OCI-LY1 (cell line): ENCODE measurements around the gene ETV5.

Source experiments
- H2AFZ ChIP-seq: fragments of 200-600 bp; sonication (generic), shearing (Covaris generic); 2 replicates; pipeline ENCODE4 v1.6.0; 2014; ENCODE audit warnings: antibody characterized with exemption, mild to moderate bottlenecking, low read length
- H3F3A ChIP-seq: fragments of 200-600 bp; sonication (generic), shearing (Covaris generic); 2 replicates; pipeline ENCODE4 v1.6.0; 2014; ENCODE audit warnings: mild to moderate bottlenecking, antibody characterized with exemption, low read length, moderate library complexity; ENCODE audit not compliant: insufficient read depth
- H3K27ac ChIP-seq: fragments of 200-600 bp; sonication (generic); 2 replicates; pipeline ENCODE4 v1.5.1; 2014; ENCODE audit warnings: low read length, mixed run types, mild to moderate bottlenecking, low read depth; ENCODE audit not compliant: poor library complexity, severe bottlenecking
- H3K27me3 ChIP-seq: fragments of 200-600 bp; sonication (generic); 2 replicates; pipeline ENCODE4 v1.6.0; 2014; ENCODE audit warnings: antibody characterized with exemption, mild to moderate bottlenecking, low read length, moderate library complexity; ENCODE audit not compliant: insufficient read depth
- H3K36me3 ChIP-seq: fragments of 200-600 bp; sonication (generic); 2 replicates; pipeline ENCODE4 v1.6.1; 2014; ENCODE audit warnings: mild to moderate bottlenecking, antibody characterized with exemption, low read length, moderate library complexity, mixed read lengths; ENCODE audit not compliant: insufficient read depth
- H3K4me1 ChIP-seq: fragments of 200-600 bp; sonication (generic); 2 replicates; pipeline ENCODE4 v1.5.1; 2014; ENCODE audit warnings: mild to moderate bottlenecking, low read length, moderate library complexity; ENCODE audit not compliant: insufficient read depth, severe bottlenecking
- H3K4me2 ChIP-seq: fragments of 200-600 bp; sonication (generic), shearing (Covaris generic); 2 replicates; pipeline ENCODE4 v1.6.1; 2014; ENCODE audit warnings: low read length
- H3K4me3 ChIP-seq: fragments of 200-600 bp; sonication (generic); 2 replicates; pipeline ENCODE4 v1.5.1; 2014; ENCODE audit warnings: low read length, low read depth, mild to moderate bottlenecking, mixed read lengths; ENCODE audit not compliant: poor library complexity, severe bottlenecking
- H3K79me2 ChIP-seq: fragments of 200-600 bp; shearing (Covaris generic); 2 replicates; pipeline ENCODE4 v1.6.1; 2016; ENCODE audit warnings: mixed run types, low read length, mixed read lengths; ENCODE audit not compliant: insufficient read depth
- H3K9ac ChIP-seq: fragments of 200-600 bp; sonication (generic), shearing (Covaris generic); 2 replicates; pipeline ENCODE4 v1.6.1; 2014; ENCODE audit warnings: mild to moderate bottlenecking, low read length, mixed read lengths
- H3K9me2 ChIP-seq: fragments of 200-600 bp; sonication (generic), shearing (Covaris generic); 2 replicates; pipeline ENCODE4 v1.6.1; 2014; ENCODE audit warnings: low read depth, mild to moderate bottlenecking, low read length, mixed read lengths
- H3K9me3 ChIP-seq: fragments of 200-600 bp; shearing (Covaris generic); 2 replicates; pipeline ENCODE4 v1.6.1; 2014; ENCODE audit warnings: low read length, mixed read lengths
- H4K20me1 ChIP-seq: fragments of 200-600 bp; sonication (generic), shearing (Covaris generic); 2 replicates; pipeline ENCODE4 v1.6.0; 2016; ENCODE audit warnings: mild to moderate bottlenecking, low read length; ENCODE audit not compliant: insufficient read depth
- CTCF ChIP-seq: fragments of 200-600 bp; sonication (generic), shearing (Covaris generic); IDR thresholded peaks from 2 replicates; pipeline ENCODE4 v1.5.1; 2017; ENCODE audit warnings: mild to moderate bottlenecking, antibody characterized with exemption, low read length, moderate library complexity, mixed read lengths
- EZH2 ChIP-seq: fragments of 200-600 bp; sonication (generic), shearing (Covaris generic); IDR thresholded peaks from 2 replicates; pipeline ENCODE4 v1.8.0; 2017; ENCODE audit warnings: borderline replicate concordance, mixed run types, mild to moderate bottlenecking, antibody characterized with exemption, low read length, moderate library complexity, mixed read lengths

The ETV5 gene

GRCh38 chr3:186099178-186099577 is 9.7 kb downstream of the ETV5 start:
- Histone ChIP-seq H3K79me2 (no peaks in the 10 kb centered on the region), H3K36me3 (no peaks in the 10 kb centered on the region), H3K4me3 (no peak overlapping the region), H3K4me2 (no peak overlapping the region), H4K20me1 (no peaks in the 10 kb centered on the region), H3F3A (no peaks in the 10 kb centered on the region), H3K4me1 (no peaks in the 10 kb centered on the region), H3K27me3 (0 out of 2 replicates have a peak, but pooled peaks cover 9% of the 10 kb centered on the region), H3K9me2 (no peaks in the 10 kb centered on the region), H3K9ac (no peak overlapping the region), H3K27ac (no peak overlapping the region), H2AFZ (no peak overlapping the region), H3K9me3 (no peaks in the 10 kb centered on the region)
- no peak for TF ChIP-seq CTCF
- TF ChIP-seq EZH2, result no peak

GRCh38 chr3:186098740-186099139 is 10.1 kb downstream of the ETV5 start:
- no peaks in the 10 kb centered on the region for H3K79me2 ChIP-seq
- 0 out of 2 replicates have a peak, but pooled peaks cover 9% of the 10 kb centered on the region for H3K27me3 ChIP-seq
- no peaks in the 10 kb centered on the region for H3K9me3 ChIP-seq
- H3K27ac ChIP-seq, result no peak overlapping the region
- H3K4me1 ChIP-seq, result no peaks in the 10 kb centered on the region
- no peak overlapping the region for H3K4me3 ChIP-seq
- H3K36me3 ChIP-seq, result no peaks in the 10 kb centered on the region
- TF ChIP-seq EZH2 (no peak), CTCF (no peak)
- no peak overlapping the region for H2AFZ ChIP-seq
- no peaks in the 10 kb centered on the region for H3K9me2 ChIP-seq
- no peak overlapping the region for H3K9ac ChIP-seq
- H3K4me2 ChIP-seq, result no peak overlapping the region
- H3F3A ChIP-seq, result no peaks in the 10 kb centered on the region
- no peaks in the 10 kb centered on the region for H4K20me1 ChIP-seq

GRCh38 chr3:186097663-186098451 is 11.0 kb downstream of the ETV5 start:
- no peak overlapping the region for H3K9ac ChIP-seq
- TF ChIP-seq CTCF, result no peak
- TF ChIP-seq EZH2, result no peak
- 0 out of 2 replicates have a peak, but pooled peaks cover 4% of the 10 kb centered on the region for H3K27me3 ChIP-seq
- no peaks in the 10 kb centered on the region for H3K4me1 ChIP-seq
- H3K79me2 ChIP-seq, result no peaks in the 10 kb centered on the region
- H3K36me3 ChIP-seq, result no peaks in the 10 kb centered on the region
- no peaks in the 10 kb centered on the region for H3K9me3 ChIP-seq
- no peak overlapping the region for H3K4me2 ChIP-seq
- H2AFZ ChIP-seq, result no peak overlapping the region
- no peak overlapping the region for H3K27ac ChIP-seq
- no peaks in the 10 kb centered on the region for H3F3A ChIP-seq
- H3K9me2 ChIP-seq, result no peaks in the 10 kb centered on the region
- no peaks in the 10 kb centered on the region for H4K20me1 ChIP-seq
- H3K4me3 ChIP-seq, result no peak overlapping the region
